T-helper 1 cell (primary cell): ENCODE data around the gene RNF141.

Experiments
- DNase-seq, 5 donors: peaks; one replicate each; pipeline ENCODE4 v3.0.0-alpha.2; 2012 to 2020

RNF141 gene

DNA sequence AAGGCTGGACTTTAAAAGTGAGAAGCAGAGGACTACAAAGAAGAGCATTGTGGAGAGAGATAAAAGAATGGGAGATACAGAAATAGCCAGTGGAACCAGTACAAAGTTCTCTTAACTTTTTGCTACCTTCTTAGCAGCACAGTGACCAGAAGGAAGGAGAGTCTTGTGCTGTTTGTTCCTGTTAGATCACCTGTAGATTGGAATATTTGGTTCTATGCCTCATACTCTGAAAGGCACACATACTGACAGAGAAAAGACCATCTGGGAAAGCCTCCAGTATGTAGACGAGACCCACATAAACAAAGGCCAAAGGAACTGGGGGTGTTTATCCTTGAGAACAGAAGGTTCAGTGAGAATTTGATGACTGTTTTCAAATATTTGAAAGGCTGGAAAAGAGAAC, 18.7 kb downstream of the RNF141 start:
- DNase-seq = no peak

DNA sequence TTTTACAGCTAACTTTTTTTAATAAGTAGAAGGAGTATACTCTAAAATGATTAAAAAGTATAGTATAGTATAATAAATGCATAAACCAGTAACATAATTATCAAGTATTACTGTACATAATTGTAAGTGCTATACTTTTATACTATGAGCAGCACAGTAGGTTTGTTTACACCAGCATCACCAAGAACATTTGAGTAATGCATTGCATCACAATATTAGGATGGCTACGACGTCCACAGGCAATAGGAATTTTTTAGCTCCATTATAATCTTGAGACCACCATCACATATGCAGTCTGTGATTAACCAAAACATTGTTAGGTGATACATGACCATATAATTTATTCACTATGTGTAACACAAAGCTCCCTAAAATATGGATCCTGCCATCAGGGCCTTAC, 20.4 kb downstream of the RNF141 start:
- DNase-seq = no peak

DNA sequence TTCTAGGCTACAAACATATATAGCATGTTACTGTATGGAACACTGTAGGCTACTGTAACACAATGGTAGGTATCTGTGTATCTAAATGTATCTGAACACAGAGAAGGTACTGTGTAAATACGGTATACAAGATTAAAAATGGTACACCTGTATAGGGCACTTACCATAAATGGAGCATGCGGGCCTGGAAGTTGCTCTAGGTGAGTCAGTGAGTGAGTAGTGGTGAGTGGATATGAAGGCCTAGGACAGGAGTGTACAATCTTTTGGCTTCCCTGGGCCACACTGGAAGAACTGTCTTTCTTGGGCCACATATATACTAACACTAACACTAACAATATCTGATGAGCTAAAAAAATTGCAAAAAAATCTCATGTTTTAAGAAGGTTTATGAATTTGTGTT, 21.4 kb downstream of the RNF141 start:
- DNase-seq = no peak

DNA sequence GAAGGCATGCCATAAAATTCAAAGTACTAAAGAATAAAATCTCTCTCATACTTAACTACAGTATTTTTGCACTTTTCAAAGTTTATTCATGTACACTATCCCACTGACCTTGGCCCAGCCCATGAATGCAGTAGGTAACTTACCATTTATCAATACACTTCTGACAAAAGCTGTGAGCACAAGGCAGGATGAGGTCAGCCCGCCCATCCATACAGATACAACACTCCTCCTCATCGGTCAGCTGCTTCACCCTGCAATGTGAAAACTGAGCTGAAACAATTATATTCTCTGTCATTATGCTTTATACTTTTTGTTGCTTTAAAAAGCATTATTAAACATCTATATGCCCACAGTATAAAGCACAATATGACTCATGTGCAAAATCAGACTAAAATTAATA, 22.1 kb downstream of the RNF141 start:
- DNase-seq = no peak

DNA sequence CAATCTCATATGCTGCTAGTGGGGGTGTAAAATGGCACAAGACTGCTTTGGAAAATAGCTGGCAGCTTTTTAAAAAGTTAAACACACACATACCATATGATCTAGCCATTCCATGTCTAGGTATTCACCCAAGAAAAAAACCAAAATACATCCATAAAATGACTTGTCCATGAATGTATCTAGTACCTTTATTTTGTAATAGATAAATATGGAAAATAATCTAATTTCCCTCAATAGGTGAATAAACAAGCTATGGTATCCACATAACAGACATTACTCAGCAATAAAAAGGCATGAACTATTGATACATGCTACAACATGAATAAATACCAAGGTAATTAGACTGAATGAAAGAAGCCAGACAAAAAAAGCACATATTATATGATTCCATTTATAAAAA, 22.9 kb downstream of the RNF141 start:
- DNase-seq = no peak

DNA sequence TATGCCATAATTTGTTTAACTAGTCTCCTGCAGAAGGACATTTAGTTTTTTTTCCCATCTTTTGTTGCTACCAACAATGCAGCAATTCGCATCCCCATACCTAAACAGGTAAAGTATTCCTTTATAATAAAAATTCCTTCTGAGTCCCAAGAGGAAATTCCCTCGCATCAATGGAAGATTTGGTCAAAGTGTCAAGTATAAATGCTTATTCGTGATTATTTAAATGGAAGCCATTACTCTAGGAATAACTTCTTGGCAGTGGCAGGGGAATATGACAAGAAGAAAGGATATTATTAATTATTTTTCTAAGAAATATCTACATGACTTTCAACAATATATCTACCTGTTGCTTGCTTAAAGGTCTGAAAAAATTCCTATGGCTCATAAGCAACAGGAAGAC, 25.6 kb downstream of the RNF141 start:
- DNase-seq = no peak

DNA sequence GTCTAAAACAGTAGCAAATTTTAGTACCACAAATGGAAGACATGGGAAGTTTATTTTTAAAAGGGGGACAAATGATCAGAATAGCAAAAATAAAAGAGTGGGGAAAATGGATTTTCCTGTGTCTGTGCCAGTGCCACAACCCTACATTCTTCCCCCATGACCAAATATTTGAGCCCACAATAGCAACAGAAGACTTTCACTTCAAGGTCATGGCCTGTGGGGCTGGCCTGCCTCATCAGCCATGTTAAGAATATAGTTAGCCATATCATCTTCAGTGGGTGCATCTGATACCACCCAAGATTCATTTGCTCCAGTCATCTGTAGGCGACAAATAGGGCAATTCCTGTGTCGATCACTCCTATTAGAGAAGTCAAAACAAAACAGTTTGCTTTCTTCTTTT, 26.3 kb downstream of the RNF141 start:
- no peak for DNase-seq

DNA sequence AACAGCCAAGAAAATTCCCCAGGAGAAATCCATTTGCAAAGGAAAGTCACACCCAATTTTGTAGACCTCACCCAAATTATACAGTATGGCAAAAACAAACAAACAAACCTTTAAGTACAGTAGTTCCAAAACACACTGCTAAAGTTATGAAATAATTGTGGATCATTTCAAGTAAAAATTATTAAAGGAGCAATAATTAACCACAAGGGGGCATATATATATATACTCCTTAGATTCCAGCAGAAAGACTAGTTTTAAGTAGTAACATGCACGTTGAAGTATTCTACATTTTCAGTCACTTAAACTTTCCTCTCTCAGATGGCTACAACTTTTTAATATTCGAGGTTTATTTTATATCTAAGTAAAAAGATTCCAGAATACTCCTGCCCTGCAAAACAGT, 26.8 kb downstream of the RNF141 start:
- DNase-seq = no peak

DNA sequence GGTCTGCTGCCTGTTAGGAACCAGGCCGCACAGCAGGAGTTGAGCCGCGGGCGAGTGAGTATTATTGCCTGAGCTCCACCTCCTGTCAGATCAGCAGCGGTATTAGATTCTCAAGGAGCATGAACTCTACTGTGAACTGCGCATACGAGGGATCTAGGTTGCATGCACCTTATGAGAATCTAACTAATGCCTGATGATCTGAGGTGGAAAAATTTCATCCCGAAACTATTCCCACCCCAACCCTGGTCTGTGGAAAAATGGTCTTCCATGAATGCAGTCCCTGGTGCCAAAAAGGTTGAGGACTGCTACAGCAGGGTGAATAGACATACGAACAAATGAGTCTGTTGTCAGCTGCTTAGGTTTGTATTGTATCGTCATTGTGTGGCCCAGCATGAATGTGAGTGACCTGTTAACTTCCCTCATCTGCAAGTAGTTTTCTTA, 29.8 kb downstream of the RNF141 start:
- DNase-seq = no peak

DNA sequence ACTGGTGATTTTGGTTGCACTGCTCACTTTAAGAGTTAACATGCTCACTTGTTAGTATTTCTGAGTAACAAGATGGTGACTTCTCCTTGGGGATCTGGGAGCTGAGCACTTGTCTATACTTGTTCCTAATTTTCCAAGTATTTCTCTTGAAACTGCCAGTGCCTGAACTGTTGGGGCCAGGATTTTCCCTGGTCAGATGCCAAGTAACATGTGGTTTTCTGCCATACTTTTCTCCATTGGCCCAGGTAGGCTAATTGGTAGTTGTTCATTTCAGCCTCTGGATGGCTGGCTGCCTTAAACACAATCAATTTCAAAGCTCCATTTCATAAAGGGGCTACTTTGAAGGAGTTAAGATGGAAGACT, 35.0 kb downstream of the RNF141 start:
- no peak for DNase-seq

DNA sequence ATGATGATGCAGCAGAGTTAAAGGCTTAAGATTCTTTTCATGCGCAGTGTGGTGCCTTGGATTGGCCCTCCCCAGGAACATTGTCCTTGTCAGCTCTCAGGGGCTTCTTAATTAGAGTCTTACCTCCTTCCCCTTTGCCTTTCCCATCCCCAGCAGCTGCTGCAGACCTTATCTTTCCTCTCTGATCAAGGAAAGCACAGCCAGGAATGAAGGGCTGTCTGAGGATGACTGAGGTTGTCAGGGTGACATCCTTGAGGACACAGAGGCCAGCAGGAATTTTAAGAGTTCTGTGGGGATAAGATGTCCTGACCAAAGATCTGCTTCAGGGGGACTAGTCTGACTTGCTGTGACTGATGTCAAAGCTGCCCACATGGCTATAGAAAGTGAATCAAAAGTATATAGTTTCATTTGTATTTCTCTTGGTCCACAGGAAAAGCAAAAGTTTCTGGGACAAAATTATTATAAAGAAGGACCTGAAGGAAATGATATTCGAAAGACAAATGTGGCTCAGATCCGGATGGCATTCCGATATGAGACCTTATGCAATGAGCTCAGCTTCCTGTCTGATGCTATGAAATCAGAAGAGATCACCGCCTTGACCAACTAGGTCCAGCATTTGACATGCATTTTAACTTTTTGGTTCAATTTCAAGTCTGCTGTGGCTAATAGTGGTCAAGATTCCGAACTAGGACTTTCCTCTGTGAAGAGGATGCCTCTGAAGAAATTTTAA, 35.5 kb downstream of the RNF141 start:
- no peak for DNase-seq

DNA sequence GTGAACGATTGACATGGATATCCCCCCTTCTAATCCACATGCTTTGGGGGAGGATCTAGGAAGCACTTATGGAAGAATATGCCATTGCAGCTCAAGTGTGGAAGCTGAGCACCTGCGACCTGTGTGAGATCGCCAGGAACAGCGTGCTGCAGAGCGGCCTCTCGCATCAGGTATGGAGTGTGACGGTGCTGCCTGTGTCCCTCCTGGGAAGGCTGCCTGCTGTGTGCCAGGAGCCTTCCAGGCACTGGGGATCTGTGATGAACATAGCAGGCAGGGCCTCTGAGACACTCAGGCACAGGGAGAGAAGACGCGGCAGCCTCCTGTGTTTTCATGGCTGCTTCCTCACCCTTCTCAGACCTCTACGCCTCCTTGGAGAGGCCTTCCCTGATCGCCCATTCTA, 36.5 kb downstream of the RNF141 start:
- DNase-seq = no peak

DNA sequence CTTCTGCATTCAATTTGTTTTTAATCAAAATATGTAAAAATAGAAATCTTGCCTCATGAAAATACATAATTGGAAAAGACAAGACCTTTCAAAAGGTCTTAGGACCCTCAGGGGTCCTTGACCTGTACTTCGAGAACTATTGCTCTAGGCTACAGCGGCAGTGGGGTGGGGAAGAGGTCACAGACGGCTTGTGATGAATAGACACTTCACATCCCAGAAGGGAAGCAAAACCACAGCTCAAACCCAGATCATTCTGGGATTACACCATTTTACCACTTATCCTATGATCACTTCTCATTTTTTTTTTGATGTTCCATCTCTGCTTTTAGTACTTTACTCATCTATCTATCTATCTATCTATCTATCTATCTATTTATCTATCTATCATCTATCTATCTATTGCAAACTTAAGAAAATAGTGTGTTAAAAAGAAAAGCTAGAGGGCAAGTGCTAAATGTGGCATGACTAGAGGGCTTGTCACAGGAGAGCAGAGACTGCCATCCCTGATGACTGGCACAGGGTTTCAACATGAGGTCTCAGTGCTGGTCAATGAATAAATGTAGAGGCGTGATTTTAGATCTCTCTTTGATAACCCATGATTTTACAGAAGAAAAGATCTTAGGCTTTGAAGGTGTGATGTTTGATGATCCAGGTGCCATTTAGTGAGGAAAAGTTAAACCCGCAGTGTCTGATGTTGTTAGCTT, 37.1 kb downstream of the RNF141 start:
- no peak for DNase-seq

DNA sequence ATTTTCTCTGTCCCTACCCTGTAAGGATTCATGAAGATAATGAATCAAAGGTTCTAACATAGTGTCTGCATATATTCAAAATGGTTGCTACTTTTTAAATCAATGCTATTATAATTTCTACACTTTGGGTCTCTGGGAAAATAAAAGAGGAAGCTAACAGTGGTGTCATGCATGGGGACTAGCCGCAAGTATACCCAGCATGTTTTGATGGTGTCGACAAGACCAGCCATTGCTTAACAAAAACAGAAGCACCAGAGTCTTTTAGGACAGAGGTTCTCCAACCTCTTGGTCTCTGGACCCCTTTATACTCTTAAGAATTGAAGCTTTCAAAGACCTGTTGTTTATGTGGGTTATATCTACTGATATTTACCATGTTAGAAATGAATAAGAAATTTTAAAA, 37.8 kb downstream of the RNF141 start:
- DNase-seq = no peak

DNA sequence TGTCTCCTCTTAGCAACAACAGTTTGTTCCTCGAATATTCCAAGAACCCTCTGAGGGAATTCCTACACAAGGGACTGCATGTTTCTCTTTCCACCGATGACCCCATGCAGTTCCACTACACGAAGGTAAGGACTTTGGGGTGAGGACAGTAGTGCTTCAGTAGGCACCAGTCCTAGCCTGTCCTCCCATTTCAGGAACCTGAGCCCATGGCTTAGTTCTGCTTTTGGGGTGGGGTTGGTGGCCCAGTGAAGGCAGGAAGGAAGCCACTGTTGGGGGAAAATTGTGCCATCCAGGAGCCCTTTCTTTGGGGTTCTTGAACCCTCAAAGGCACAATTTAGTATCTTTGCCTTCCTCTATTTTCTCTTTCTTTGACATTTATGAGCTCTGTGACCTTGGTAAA, 38.2 kb downstream of the RNF141 start:
- no peak for DNase-seq

DNA sequence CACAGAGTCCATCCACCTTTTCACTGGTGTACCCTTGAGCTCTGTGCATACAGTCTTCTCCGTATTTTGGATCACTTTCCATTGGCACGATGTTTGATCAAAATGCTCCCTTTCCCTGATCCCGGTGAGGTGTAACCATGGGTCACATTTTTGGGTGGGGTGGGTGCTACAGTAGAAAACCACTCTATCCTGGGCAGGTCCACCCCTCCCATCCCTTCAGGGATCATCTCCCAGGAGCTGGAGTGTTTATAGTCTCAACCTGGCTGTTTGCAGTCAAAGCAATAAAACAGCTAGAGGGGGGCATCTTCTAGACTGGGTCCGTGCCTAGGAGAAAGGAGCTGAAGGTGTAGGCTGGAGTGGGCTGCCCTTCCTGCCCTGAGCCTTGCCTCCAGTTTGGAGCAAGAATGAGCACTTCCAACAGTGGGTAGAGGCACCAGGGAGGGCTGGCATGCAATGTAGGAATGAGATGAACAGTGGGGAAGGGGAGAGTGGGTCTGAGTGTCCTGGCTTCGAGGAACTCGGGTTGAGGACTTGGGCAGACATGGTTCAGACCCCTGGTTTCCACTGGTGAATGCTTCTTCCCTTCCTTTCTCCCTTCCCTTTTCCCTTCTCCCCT, 38.8 kb downstream of the RNF141 start:
- no peak for DNase-seq

DNA sequence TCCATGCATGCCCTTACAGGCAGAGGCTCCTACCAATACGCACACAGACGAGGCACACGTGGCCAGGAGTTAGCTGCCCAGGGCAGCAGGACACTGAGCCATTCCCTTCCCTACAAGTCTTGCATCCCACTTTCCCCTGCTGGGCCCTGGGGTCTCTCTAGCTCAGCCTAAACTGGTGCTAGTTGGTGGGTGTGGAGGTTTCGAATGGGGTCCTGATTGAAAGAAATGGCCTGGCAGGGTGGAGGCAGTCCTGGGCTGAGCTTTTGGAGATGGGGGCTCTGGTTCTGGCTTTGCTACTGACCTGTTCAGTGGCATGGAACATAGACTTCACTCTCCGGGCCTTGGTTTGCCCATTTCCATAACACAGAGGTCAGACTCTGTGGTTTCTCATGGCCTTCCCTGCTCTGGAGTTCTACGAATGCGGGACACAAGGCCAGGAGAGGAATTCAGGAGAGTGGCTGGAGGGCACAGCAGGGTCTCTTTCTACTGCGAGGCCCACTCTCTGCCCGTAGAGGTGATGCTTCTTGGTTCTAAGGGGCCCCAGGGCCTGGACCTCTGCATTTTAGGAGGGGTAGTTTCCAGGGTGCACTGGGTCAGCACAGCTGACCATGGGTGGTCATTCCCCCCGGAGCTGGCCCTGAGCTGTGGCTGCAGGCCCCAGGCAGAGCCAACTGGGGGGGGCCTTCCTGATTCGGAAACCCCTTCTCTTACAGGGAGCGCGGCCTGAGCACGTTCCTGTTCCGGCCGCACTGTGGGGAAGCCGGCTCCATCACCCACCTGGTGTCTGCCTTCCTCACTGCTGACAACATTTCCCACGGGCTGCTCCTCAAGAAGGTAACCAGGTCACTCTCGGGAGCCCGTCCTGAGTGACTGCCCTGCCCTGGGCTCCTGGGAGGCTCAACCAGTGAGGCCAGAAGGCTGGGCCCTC, 40.0 kb downstream of the RNF141 start:
- DNase-seq = no peak

DNA sequence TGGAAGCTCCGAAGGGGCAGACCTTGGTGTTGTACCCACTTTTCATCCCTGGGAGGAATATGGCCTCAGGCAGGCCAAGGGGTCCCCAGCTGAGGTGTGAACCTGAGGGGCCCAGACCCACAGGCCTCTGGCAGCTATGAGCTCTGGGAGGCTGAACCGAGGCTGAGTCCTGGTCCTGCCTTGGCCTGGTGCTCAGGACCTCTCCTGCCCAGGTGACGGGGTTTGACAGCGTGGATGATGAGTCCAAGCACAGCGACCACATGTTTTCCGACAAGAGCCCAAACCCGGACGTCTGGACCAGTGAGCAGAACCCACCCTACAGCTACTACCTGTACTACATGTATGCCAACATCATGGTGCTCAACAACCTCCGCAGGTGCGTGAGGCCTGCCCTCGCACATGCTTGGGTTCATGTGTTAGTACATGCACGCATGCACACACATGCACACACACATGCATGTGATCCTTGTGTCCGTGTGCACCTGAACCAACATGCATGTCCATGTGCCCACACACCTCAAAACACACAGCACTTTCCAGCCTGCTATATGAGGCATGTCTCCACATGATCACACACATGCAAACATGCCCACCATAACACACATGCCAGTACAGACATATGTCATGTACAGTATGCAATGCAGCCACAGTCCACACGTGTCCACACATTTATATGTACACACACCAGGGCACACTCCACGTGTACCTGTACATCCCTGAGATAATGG, 40.9 kb downstream of the RNF141 start:
- no peak for DNase-seq

DNA sequence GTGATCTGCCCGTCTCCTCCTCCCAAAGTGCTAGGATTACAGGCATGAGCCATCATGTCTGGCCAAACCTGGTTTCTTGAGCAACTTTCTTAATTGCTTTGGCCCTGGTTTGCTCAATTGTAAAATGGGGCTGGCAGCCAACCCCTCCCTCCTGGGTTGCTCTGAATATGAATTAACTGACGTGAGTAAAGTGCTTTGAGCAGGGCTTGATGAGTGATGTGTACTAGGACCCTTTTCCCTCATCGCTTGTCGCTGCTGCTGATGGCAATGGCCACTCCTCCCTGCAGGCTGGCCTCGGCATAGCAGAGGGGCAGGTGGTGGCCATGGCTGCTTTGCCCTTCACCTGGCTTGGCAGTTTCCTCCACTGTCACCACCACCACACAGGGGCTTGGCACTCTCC, 41.5 kb downstream of the RNF141 start:
- no peak for DNase-seq

DNA sequence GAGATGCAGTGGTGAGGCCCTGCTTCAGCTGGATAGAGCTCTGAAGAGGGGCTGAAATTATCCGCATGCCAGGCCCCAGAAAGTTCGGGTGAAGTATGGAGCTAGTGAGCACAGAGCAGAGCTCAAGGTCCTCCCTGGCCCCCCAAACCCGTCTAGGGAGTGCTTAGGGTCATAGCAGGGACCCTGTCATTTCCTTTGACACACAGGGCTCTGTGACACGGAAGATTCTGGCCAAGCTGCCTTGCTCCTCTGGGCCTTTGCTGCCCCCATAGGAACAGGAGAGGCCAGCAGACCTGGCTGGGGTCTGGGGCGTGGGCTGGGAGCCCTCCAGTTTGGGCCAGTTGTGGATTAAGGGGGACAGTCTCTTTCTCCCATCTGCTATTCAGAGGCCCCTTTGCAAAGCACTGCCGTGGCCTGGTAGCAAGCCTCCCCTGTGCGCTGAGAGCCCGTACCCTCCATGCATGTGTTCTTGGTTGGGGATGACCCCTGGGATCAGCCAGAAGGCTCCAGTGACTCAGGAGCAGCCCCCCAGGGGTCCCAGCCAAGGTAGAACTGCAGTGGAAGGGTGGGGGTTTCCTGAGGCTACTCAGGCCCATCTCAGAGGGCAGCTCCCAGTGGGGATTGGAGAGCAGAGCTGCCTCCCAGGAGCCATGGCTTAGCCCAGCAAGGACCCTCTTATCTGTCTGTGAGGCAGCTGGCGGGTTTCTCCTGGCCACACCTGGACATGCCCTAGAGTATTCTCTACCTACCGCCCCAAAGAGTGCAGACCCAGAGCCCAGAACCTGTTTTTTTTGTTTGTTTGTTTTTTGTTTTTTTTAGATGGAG, 42.3 kb downstream of the RNF141 start:
- no peak for DNase-seq

DNA sequence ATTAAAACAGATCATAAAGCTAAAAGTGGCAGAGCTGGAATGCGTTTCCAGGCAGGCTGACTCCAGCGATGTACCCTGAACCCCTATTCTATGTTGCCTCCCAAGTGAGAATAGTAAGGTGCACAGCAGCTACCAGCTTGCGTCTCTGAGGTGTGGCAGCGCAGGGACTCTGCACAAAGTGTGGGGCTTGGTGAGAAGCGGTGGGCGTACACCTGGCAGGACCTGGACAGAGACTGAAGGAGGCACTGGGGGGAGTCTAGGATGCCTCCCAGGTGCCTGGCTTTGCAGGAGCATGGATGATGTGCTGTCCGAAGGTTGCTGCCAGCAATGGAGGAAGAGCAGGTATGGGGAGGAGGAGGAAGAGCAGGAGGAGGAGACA, 43.0 kb downstream of the RNF141 start:
- DNase-seq = no peak
